ENCODE measurements around the gene PCNX2.

DNA sequence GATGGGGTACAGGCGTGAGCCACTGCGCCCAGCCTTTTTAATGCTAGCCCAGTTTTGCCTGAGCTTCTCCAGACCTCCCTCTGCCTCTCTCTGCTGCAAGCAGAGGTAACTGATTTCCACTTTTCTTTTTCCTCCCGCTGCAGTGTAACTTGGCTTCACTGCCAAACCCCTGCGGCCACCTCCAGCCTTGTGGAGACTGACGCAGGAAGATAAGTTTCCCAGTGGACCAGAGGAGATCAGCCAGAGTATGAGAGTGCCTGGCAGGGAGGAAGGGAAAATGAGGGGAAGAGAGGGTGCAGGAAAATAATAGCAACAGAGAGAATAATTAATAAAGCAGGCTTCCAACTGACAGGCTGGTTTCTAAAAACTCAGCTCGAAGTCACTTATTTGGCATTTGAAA, 143.7 kb downstream of the PCNX2 start:
- TF ChIP-seq, protein P1, sequence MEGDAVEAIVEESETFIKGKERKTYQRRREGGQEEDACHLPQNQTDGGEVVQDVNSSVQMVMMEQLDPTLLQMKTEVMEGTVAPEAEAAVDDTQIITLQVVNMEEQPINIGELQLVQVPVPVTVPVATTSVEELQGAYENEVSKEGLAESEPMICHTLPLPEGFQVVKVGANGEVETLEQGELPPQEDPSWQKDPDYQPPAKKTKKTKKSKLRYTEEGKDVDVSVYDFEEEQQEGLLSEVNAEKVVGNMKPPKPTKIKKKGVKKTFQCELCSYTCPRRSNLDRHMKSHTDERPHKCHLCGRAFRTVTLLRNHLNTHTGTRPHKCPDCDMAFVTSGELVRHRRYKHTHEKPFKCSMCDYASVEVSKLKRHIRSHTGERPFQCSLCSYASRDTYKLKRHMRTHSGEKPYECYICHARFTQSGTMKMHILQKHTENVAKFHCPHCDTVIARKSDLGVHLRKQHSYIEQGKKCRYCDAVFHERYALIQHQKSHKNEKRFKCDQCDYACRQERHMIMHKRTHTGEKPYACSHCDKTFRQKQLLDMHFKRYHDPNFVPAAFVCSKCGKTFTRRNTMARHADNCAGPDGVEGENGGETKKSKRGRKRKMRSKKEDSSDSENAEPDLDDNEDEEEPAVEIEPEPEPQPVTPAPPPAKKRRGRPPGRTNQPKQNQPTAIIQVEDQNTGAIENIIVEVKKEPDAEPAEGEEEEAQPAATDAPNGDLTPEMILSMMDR (conservative IDR thresholded peaks at IDR 0.05): no peak
- no peak for TF ChIP-seq ZFX (IDR thresholded peaks at IDR 0.05)

Data from C4-2B (cell line).